GM23338 (cell line): ENCODE results near the gene KRTAP19-1. TPM values are rescaled to one million over a fixed set of nuclear protein-coding genes. Genes with fewer than 3 reads are reported as not detected.

Experiments
- ATAC-seq: fragments of 200-7000 bp; cut with Tn5 transposase; 3 replicates; pipeline ENCODE4 v1.9.1; 2020
- DNase-seq: peaks from one replicate; pipeline ENCODE4 v3.0.0-alpha.2; 2015; ENCODE audit warnings: low spot score
- H2AFZ ChIP-seq: fragments of 200-600 bp; sonication (generic); 2 replicates; pipeline ENCODE4 v1.8.0; 2016; ENCODE audit warnings: antibody characterized with exemption, mild to moderate bottlenecking, moderate library complexity
- H3F3A ChIP-seq: fragments of 200-600 bp; sonication (generic); replicated peaks from 2 replicates; pipeline ENCODE4 v1.8.0; 2017; ENCODE audit warnings: antibody characterized with exemption, mixed run types, low read depth
- H3K27ac ChIP-seq: fragments of 200-600 bp; sonication (generic); 2 replicates; pipeline ENCODE4 v1.6.1; 2016; ENCODE audit warnings: low read depth
- H3K27me3 ChIP-seq: fragments of 200-600 bp; sonication (generic); 2 replicates; pipeline ENCODE4 v1.8.0; 2016; ENCODE audit warnings: mild to moderate bottlenecking, mixed run types, moderate library complexity; ENCODE audit not compliant: insufficient read depth
- H3K36me3 ChIP-seq: fragments of 200-600 bp; sonication (generic); 2 replicates; pipeline ENCODE4 v1.8.0; 2016; ENCODE audit warnings: mild to moderate bottlenecking; ENCODE audit not compliant: insufficient read depth
- H3K4me1 ChIP-seq: fragments of 200-600 bp; sonication (generic); 2 replicates; pipeline ENCODE4 v1.8.0; 2016; ENCODE audit warnings: mild to moderate bottlenecking, moderate library complexity; ENCODE audit not compliant: insufficient read depth
- H3K4me2 ChIP-seq: fragments of 200-600 bp; sonication (generic); 2 replicates; pipeline ENCODE4 v1.7.1; 2017; ENCODE audit warnings: mixed run types
- H3K4me3 ChIP-seq: fragments of 200-600 bp; sonication (generic); 2 replicates; pipeline ENCODE4 v1.6.1; 2016; ENCODE audit warnings: mixed run types
- H3K79me2 ChIP-seq: fragments of 200-600 bp; sonication (generic); replicated peaks from 2 replicates; pipeline ENCODE4 v1.8.0; 2017; ENCODE audit warnings: mild to moderate bottlenecking; ENCODE audit not compliant: insufficient read depth
- H3K9me2 ChIP-seq: fragments of 200-600 bp; sonication (generic); 2 replicates; pipeline ENCODE4 v1.8.0; 2017; ENCODE audit not compliant: insufficient read depth
- H4K20me1 ChIP-seq: fragments of 200-600 bp; sonication (generic); replicated peaks from 2 replicates; pipeline ENCODE4 v1.8.0; 2017; ENCODE audit warnings: mild to moderate bottlenecking; ENCODE audit not compliant: insufficient read depth
- H3K27ac Mint-ChIP-seq: 2 replicates; pipeline ENCODE4 v1.8.0; 2020; ENCODE audit warnings: inconsistent platforms, mild to moderate bottlenecking, moderate library complexity, mixed read lengths
- H3K27me3 Mint-ChIP-seq: 3 replicates; pipeline ENCODE4 v1.8.0; 2022; ENCODE audit warnings: low read depth, mild to moderate bottlenecking, moderate library complexity, mixed read lengths, inconsistent platforms; ENCODE audit not compliant: insufficient read depth, poor library complexity
- H3K36me3 Mint-ChIP-seq: 3 replicates; pipeline ENCODE4 v1.8.0; 2021; ENCODE audit warnings: low read depth, mild to moderate bottlenecking, inconsistent platforms, moderate library complexity, mixed read lengths
- H3K4me1 Mint-ChIP-seq: 3 replicates; pipeline ENCODE4 v1.8.0; 2020; ENCODE audit warnings: mild to moderate bottlenecking, inconsistent platforms, mixed read lengths
- H3K4me3 Mint-ChIP-seq: 3 replicates; pipeline ENCODE4 v1.8.0; 2021; ENCODE audit warnings: moderate library complexity, mild to moderate bottlenecking, inconsistent platforms, mixed read lengths
- H3K9me3 Mint-ChIP-seq: 3 replicates; pipeline ENCODE4 v1.8.0; 2020; ENCODE audit warnings: moderate library complexity, mild to moderate bottlenecking, inconsistent platforms, mixed read lengths
- CREB1 ChIP-seq: fragments of 250-450 bp; sonication (Bioruptor Pico); IDR thresholded peaks from 2 replicates; pipeline ENCODE4 v1.5.0; 2020; ENCODE audit warnings: low read depth, mild to moderate bottlenecking, moderate library complexity
- CTCF ChIP-seq, 2 experiments: fragments of 200-600 bp in 1 of 2; sonication (generic) in 1 of 2; conservative IDR thresholded peaks; 2 replicates each; pipeline versions ENCODE4 v1.5.1 to v1.6.1; 2016 to 2017; ENCODE audit warnings: antibody characterized with exemption in 2 of 2, low read depth in 2 of 2, mild to moderate bottlenecking in 2 of 2, moderate library complexity in 1 of 2
- ETS1 ChIP-seq: IDR thresholded peaks from 2 replicates; pipeline ENCODE4 v1.6.1; 2016; ENCODE audit warnings: antibody characterized with exemption
- EZH2 ChIP-seq: fragments of 200-600 bp; sonication (generic); IDR thresholded peaks from one replicate; pipeline ENCODE4 v1.8.0; 2017; ENCODE audit warnings: antibody characterized with exemption, mild to moderate bottlenecking, low read depth; ENCODE audit not compliant: unreplicated experiment
- EZH2phosphoT487 ChIP-seq: fragments of 200-600 bp; sonication (generic); IDR thresholded peaks from one replicate; pipeline ENCODE4 v1.8.1; 2018; ENCODE audit warnings: antibody characterized with exemption; ENCODE audit not compliant: unreplicated experiment
- JUNB ChIP-seq: IDR thresholded peaks from one replicate; pipeline ENCODE4 v1.6.1; 2016; ENCODE audit warnings: antibody characterized with exemption; ENCODE audit not compliant: unreplicated experiment
- NANOG ChIP-seq: IDR thresholded peaks from 2 replicates; pipeline ENCODE4 v1.6.1; 2016; ENCODE audit warnings: antibody characterized with exemption, borderline replicate concordance
- POLR2AphosphoS5 ChIP-seq: IDR thresholded peaks from 2 replicates; pipeline ENCODE4 v1.6.1; 2016; ENCODE audit warnings: antibody characterized with exemption, low read depth
- REST ChIP-seq: IDR thresholded peaks from one replicate; pipeline ENCODE4 v1.6.1; 2018; ENCODE audit warnings: antibody characterized with exemption; ENCODE audit not compliant: unreplicated experiment
- STAT1 ChIP-seq: IDR thresholded peaks from one replicate; pipeline ENCODE4 v1.6.1; 2016; ENCODE audit warnings: antibody characterized with exemption; ENCODE audit not compliant: unreplicated experiment
- ZNF114 ChIP-seq: fragments of 250-450 bp; sonication (Bioruptor Pico); IDR thresholded peaks from 2 replicates; pipeline ENCODE4 v1.5.0; 2020; ENCODE audit warnings: mild to moderate bottlenecking, moderate library complexity
- ZNF331 ChIP-seq: fragments of 250-450 bp; sonication (Bioruptor Pico); IDR thresholded peaks from 2 replicates; pipeline ENCODE4 v1.5.0; 2020; ENCODE audit warnings: low read depth, mild to moderate bottlenecking, moderate library complexity
- ZNF462 ChIP-seq: fragments of 250-450 bp; sonication (Bioruptor Pico); IDR thresholded peaks from 2 replicates; pipeline ENCODE4 v1.5.0; 2020; ENCODE audit warnings: mild to moderate bottlenecking, moderate library complexity
- polyA plus RNA-seq: library from polyadenylated mRNA; unstranded; fragments of >200 nt; fragmentation: Nextera tagmentation; extraction: Ambion mirVana; gene quantifications from 2 replicates; pipeline ENCODE4 v1.2.1, GENCODE V29; 2016
- total RNA-seq: library from RNA; depleted of rRNA; stranded (reverse); fragments of >200 nt; shearing (Covaris generic); gene quantifications from 2 replicates; pipeline ENCODE4 v1.2.3, GENCODE V29; 2014

The KRTAP19-1 gene
- total and polyA plus RNA-seq, 2 experiments from 2014 or later: not detected

- Mint-ChIP-seq H3K9me3 (peaks cover 2% of the 10 kb centered on the region; the same call in 1 of the 3 replicates), H3K27me3 (peaks cover 4% of the 10 kb centered on the region), H3K4me3 (no peak within 1 kb of the TSS), H3K36me3 (no peaks in the 10 kb centered on the region; the same call in 2 of the 3 replicates), H3K4me1 (peaks cover 32% of the 10 kb centered on the region), H3K27ac (no peak within 1 kb of the TSS)
- Histone ChIP-seq H4K20me1 (no peaks in the 10 kb centered on the region), H3K4me1 (peaks cover 4% of the 10 kb centered on the region; the same call in 1 of the 2 replicates), H2AFZ (no peak within 1 kb of the TSS), H3K79me2 (no peaks in the 10 kb centered on the region), H3K27ac (no peak within 1 kb of the TSS), H3K27me3 (no peaks in the 10 kb centered on the region), H3F3A (no peaks in the 10 kb centered on the region), H3K4me3 (no peak within 1 kb of the TSS), H3K4me2 (no peak within 1 kb of the TSS), H3K9me2 (0 out of 2 replicates have a peak, but pooled peaks cover 4% of the 10 kb centered on the region), H3K36me3 (no peaks in the 10 kb centered on the region)
- ATAC-seq (no peak), DNase-seq (no peak)
- TF ChIP-seq ZNF114 (CRISPR knock-in tag): no peak
- no peak for TF ChIP-seq NANOG
- TF ChIP-seq ZNF462: no peak
- TF ChIP-seq JUNB: no peak
- TF ChIP-seq CREB1 (CRISPR knock-in tag): no peak
- TF ChIP-seq EZH2: no peak
- no peak for TF ChIP-seq REST
- no peak for TF ChIP-seq POLR2AphosphoS5
- TF ChIP-seq CTCF (conservative IDR thresholded peaks at IDR 0.05; ENCODE audit: low read depth in 2 of 2): no peak
- no peak for TF ChIP-seq STAT1
- no peak for TF ChIP-seq ETS1
- TF ChIP-seq EZH2phosphoT487: no peak
- no peak for TF ChIP-seq ZNF331
These were observed 50.0 kb downstream of the KRTAP19-1 start, which contains the start of gene KRTAP13-4 for GRCh38 chr21:30430170-30430655. Gene KRTAP13-4, plus strand, starts transcription at chr21:30430220. Its CDS starts 56 bp downstream, at chr21:30430276.
